Colon (tissue), 2 donors: Measurements from ENCODE around the gene CCDC188.

Source experiments
- FAIRE-seq: peaks from 2 replicates; lab custom pipeline; 2012; peaks lifted over from hg19 to GRCh38; lab: Jason Lieb, UNC
- donor health status: control.
- donor health status: control.

CCDC188 gene

DNA sequence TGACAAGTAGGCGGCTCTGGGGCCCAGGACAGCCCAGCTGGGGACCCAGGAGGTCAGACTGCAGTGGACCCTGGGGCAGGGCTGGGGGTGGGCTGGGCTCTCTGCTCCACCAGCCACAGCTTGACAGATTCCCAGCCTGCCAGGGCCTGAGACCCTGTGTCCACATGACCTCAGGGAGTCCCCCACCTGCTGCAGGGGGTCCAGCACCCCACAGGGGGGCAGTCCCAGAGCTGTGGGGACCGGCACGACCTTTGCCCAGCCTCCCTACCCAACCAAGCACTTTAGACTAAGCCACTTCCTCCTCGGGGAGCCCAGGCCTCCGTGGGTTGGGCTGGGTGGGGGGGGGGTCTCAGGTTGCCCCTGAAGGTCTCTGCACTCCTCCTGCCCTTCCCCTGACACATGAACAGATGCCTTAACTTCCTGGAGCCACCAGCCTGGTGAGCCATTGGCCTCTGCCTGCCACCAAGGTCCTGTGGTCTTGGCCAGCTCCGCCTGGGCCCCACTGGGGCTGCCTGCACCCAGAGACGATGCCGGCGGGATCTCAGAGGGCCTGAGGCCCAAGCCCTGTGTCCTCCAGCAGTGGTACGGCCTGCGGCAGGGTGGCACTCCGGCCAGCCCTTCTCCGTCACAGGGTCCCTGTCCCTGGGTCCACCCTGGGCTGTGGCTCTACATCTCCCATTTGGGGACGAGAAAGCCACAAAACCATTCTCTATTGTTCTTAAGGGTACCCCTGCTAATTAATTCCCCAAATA lies 3.4 kb downstream of the CCDC188 start:
- no peak for FAIRE-seq

DNA sequence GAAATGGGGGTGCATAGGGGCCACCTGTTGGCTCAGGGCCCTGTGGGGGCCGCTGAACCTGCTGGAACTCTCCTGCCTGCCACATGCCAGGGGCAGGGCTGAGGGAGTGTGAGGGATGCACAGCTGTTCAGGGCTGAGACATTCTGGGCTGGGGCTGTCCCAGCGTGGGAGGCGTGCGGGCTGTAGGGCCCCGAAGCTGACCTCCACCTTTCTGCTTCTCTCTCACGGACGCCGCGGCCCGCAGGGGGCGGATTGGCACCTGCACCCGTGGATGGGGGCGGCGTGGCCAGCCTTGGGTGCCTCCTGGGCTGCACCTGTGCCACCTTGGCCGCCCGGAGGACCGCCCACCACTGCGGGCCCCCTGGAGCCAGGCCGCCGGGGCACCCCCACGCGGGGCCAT lies 4.1 kb downstream of the CCDC188 start:
- FAIRE-seq = no peak

DNA sequence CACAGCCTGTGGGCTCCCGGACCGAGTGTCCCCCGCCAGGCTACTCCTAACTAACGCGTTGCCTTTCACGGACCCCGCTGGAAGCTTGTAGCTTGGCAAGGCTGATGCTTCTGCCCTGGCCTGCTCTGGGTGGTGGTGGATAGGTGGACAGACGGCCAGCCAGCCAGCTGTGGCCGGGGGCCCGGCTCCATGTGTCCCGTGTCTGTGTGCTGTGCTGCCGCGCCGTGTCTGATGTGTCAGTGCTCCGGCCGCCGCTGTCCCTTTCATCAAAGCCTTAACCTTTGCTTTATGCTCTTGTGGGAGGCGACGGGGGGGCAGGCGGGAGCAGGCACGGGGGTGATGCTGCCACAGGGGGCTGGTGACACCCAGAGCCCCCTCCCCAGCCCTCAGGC lies 5.0 kb downstream of the CCDC188 start:
- no peak for FAIRE-seq

DNA sequence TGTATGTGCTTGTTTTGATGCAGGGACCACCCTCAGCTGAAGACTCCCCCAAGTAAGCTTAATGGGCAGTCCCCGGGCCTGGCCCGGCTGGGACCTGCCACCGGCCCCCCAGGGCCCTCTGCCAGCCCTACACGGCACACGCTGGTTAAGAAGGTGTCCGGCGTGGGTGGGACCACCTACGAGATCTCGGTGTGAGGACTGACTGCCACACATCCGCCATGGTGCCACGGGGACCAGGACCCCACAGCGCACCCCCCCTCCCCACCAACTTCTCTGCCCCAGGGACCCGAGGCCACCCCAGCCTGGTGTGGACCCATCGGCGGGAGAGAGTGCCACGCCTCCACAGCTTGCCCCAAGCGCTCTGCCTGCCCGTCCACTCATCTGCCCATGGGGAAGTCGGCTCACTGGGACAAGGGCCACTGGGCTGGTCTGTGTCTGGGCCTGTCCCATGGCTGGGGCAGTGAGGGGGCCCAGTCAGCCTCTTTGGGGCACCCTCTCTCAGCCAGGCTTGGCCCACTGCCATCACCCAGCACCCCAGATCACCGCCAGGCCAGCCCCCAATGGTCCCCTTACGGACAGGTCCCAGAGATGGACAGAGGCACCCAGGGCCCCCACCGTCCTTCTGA lies 5.5 kb downstream of the CCDC188 start:
- no peak for FAIRE-seq

DNA sequence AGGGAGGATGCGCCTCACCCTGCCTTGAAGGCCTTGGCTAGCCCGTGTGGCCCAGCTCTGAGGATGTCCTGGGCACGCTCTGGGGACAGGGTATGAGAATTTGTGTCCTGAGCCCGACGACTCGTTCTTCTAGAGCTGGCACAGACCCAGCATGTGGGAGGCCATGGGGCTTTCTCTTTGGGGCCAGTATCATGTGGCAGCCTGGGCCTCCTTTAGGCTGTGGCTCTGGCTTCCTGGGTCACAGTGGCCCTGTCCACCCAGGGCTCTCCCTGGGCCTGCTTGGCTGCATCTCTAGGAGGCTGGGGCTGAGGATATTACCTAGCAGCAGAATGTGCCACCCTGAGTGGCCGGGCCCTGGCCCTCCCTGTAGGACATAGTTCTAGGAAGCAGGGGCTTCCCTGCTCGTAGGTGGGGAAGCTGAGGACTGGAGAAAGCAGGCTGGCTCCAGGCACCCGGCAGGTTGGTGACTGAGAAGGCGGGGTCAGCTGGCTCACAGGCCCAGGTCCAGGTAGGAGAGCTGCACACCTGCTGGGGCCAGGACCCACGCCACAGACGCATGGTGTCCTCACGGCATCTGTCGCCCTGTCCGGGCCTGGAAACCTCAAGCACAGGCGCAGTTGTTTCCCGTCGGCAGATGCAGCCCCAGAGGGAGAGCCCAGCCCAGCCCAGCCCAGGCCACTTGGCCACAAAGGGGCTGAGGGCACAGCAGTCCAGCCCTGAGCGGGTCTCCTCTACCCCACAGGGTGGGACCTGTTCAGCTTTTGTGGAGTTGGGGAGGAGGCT lies 6.8 kb downstream of the CCDC188 start:
- no peak for FAIRE-seq

DNA sequence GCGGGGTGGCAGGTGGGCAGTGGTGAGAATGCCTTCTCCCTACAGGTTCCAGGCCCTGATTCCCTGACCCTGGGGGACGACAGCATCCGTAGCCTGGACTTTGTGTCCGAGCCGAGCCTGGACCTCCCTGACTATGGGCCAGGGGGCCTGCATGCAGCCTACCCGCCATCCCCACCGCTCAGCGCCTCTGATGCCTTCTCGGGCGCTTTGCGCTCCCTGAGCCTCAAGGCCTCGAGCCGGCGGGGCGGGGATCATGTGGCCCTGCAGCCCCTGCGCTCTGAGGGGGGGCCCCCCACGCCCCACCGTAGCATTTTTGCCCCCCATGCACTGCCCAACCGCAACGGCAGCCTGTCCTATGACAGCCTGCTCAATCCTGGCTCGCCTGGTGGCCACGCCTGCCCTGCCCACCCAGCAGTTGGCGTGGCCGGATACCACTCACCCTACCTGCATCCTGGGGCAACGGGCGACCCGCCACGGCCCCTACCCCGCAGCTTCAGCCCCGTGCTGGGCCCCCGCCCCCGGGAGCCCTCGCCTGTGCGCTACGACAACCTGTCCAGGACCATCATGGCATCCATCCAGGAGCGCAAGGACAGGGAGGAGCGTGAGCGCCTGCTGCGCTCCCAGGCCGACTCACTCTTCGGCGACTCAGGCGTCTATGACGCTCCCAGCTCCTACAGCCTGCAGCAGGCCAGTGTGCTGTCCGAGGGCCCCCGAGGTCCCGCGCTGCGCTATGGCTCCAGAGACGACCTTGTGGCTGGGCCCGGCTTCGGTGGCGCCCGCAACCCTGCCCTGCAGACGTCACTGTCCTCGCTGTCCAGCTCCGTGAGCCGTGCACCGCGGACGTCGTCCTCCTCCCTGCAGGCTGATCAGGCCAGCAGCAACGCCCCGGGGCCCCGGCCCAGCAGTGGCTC lies 7.9 kb downstream of the CCDC188 start:
- FAIRE-seq = no peak

DNA sequence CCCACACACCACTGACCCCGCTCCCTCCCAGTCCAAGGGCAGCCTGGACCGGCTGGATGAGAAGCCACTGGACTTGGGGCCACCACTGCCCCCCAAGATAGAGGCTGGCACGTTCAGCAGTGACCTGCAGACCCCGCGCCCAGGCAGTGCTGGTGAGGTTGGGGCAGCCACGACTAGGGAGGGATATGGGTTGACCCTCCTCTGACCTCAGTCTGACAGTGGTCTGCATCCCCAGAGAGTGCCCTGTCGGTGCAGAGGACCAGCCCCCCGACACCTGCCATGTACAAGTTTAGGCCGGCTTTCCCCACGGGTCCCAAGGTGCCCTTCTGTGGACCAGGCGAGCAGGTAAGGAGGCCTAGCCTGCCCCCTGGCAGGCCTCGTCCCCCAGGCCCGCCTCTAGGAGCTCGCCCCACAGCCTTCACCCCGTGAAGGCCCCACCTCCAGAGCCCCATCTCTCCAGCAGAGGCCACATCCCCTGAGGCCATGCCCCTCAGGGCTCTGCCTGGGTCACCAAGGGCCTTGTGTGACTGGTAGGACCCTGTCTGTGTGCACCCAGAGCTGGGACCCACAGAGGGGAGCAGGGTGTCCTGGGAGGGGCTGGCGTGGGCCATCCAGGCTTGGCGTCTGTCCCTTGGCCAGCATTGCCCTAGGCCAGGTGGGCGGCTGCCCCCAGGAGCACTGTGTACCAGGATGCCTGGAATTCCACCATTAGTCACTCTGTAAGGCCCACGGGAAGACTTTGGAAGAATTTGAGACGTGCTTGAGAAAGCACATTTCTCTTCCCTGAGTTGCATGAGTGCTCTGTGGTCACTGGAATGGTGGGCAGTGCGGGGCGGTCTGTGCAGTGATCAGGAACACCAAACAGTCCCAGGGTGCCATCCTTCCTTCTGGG lies 9.4 kb downstream of the CCDC188 start:
- no peak for FAIRE-seq

DNA sequence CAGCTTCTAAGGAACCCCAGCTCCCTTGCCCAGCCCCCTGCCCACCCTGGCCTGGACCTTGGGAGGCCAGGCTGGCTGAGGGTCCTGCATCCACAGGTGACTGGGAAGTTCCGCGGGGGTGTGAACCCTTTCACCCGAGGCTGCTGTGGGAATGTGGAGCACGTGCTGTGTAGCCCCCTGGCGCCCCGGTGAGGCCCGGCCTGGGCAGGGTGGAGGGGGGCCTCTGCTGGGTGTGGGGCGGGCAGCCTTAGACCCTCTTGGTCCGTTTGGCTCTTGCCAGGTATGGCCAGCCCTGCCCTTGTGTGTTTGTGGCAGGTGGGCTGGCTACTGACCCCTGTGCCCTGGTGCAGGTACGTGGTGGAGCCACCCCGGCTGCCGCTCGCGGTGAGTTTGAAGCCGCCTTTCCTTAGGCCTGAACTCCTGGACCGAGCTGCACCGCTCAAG lies 10.3 kb downstream of the CCDC188 start:
- no peak for FAIRE-seq

DNA sequence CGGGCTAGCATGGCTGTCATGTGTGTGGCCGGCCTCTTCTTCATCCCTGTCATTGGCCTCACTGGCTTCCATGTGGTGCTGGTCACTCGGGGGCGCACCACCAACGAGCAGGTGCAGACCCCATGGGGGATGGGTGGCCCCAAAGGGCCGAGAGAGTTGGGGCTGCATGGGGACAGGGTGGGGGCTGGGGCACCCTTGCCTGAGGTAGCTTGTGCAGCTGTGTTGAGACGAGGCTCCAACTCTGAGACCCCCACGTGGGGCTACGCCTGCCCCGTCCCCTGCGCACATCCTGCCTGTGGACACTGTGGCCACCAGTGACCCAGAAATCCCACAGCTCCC lies 10.8 kb downstream of the CCDC188 start:
- no peak for FAIRE-seq

DNA sequence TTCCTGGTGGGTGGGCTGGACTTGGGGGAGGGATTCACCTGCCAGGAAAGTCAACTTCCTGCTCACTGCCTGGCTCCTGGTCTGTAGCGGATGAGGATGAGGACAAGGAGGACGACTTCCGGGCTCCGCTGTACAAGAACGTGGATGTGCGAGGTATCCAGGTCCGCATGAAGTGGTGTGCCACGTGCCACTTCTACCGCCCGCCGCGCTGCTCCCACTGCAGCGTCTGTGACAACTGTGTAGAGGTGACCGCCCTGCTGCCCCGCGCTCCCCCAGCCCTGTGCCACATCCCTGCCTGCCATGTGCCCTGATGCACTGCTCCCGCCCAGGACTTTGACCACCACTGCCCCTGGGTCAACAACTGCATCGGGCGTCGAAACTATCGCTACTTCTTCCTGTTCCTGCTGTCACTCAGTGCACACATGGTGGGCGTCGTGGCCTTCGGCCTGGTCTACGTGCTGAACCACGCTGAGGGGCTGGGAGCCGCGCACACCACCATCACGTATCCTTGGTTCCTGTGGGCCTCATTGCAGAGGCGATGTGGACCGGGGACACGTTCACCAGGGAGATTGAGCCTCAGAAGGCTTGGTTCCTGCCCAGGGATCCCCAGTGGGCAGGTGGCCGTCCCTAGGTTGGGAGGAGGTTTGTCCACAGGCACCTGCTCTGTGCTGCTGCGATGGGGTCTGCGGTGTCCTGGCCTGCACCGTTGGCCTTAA lies 11.3 kb downstream of the CCDC188 start:
- FAIRE-seq = no peak

DNA sequence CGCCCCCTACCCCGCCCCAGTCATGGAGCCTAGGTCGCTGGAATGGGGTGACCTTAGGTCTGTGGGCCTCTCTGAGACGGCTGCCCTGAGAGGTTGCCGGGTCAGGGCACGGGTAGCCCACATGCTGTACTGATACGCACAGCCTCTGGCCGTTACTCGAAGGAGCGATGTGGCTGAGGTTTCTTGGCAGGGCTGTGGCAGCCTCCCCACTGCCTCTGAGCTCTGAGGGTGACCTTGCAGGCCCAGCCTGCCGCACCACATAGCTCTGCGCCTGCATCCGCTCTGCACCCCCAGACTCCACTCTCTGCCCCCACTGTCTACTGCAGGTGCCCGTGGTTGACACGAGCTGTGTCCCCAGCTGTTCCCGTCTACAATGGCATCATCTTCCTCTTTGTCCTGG lies 12.0 kb downstream of the CCDC188 start:
- no peak for FAIRE-seq

DNA sequence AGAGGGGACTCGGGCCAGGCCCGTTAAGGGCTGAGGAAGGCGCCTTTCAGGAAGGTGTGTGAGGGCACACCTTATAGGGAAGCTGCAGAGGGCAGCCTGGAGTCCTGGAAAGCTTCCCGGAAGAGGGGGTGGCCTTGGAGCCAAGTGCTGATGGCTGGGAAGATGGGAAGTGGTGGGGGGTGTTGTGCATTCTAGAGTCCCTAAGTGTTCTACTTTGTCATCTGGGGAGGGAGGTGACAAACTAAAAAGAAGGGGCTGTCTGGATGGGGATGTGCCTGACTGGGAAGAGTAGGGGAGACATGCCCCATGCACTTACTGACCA lies 12.5 kb downstream of the CCDC188 start:
- FAIRE-seq = no peak

DNA sequence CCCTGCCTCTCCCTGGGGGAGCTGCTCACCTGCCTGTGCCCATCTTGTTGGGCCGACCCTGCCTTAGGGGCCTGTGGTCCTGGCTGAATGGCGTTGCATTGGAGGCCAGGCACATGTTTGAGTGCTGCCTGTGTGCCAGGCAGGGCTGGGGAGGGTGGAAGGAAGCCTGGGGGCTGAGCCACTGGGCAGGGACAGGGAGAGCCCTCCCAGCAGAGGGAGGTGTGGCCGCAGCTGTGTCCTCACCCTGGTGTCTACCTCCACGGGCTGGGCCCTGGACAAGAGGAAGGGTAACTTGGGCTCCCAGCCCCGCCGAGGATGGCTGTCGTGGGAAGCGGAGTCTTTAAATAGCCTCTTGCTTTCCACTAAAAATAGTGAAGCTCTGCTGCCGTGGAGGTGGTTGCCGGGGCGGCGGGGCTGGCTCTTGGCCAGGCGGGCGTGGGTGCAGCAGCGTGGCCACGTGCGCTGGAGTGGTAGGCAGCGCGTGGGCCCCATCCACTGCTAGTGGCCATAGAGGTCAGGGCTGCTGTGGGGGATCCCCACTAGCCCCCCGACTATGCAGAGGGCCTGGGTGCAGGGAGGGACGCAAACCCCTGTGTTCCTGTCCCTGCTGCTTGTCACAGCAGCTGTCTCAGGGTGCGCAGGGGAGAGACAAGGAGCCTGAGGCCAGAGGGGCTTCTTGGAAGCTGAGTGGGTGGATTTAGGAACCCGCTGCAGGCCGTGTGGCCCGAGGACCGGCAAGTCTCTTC lies 13.0 kb downstream of the CCDC188 start:
- no peak for FAIRE-seq

DNA sequence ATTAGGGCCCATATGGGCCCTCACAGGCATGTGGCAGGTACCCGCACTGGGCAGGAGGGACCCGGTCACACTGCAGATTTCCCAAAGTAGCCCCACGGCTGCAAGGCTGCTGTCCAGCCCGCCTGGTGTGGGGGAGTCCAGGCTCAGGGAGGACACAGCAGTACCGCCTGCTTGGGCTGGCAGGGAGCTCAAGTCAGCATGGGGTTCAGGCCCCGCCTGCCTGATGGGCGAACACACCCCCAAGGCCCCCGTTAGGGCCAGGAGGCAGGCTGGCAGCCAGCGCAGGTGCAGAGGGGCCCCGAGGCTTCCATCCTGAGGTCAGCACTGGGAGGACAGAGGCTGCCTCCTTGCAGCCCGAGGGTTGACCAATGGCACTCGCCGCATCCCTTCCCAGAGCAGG lies 13.7 kb downstream of the CCDC188 start:
- no peak for FAIRE-seq

DNA sequence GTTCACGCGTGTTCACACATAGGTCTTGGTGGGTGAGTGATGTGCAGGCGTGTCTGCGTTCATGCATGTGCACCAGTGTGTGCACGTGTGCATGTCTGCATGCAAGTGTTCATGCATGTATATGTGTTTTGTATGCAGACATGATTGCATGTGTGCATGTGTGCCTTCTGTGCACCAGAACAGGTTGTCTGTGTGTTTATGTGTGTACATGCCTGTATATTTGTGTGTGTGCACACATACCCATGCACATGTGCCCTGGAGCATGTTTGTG lies 14.3 kb downstream of the CCDC188 start:
- no peak for FAIRE-seq

DNA sequence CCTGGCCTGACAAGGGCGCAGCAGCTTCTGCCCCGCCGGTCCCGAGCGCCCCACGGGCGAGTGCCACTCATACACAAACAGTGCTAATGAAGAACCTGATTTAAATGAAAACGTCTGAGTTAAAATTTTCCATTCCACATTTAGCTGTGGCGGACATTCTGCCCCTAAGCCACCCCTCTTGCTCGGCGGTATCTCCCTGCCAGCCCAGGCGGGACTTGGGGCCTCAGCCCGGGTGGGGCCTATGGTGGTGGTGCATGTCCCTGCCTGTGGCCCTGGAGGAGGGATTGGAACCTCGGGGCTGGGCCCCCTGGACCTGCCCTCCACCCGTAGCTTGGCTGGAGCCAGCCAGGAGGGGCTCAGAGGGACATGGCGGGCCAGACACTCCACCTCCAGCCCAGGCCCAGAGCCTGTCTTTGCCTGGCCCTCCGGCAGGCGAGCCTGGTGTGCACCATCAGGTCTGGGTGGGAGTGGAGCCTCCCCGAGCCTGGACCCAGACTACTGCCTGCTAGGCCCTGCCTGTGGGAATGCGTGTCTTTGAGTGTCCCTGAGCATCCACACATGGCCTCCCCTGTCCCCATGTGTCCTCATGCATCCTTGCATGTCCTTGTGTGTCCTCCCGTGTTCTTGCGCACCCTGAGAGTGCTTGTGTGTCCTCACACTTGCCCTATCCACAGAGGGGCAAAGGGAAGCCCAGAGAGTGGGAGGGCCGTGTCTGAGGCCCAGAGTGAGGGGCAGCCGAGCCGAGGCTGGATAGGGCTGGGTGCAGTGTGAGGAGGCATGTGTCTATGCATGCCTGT lies 14.9 kb downstream of the CCDC188 start:
- FAIRE-seq = no peak

DNA sequence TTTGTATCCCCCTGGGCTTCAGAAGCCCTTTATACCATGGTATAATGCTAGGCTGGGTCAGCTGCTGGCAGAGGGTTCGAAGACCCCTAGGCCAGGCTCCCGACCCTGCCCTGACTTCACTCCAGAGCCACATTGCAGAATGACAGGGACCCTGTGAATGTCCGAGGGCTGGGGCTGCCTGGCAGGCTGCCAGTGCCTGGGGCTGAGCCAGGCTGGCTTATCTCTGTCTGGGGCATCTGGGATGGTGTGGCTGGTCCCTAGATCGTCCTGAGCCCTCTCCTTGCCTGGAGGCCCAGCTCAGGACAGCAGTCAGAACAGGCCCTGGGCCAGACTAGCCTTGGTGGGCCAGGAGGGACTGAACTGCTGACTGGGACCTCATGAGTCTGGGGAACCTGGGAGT lies 15.6 kb downstream of the CCDC188 start:
- FAIRE-seq = no peak

DNA sequence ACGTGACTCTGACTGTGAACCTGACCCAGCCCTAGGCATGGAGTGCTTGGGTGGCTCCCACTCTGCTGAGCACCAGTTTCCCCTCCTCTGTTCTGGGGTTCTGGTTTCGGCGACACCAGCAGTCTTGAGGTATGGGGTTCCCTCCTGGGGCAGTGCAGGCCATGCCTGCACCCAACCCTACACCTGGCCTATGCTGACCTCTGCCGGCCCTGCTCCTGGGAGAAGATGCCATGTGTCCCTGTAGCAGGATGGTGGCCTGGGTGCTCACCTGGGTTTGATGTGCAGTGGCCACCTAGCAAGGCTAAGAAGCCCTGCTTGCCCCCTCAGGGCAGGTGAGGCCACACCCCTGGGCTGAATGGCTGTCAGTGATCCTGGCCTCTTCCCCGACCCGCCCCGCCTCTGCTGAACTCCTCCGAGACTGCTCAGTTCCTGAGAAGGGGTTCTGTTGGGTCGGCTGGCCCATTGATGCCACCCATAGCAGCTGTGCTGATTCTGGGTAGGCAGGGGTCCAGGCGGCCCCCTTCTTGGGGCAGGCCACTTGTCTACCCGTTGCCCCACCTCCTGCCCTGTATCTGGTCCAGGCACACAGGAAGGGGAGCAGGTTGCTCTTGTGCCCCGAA lies 16.8 kb downstream of the CCDC188 start:
- FAIRE-seq = no peak

DNA sequence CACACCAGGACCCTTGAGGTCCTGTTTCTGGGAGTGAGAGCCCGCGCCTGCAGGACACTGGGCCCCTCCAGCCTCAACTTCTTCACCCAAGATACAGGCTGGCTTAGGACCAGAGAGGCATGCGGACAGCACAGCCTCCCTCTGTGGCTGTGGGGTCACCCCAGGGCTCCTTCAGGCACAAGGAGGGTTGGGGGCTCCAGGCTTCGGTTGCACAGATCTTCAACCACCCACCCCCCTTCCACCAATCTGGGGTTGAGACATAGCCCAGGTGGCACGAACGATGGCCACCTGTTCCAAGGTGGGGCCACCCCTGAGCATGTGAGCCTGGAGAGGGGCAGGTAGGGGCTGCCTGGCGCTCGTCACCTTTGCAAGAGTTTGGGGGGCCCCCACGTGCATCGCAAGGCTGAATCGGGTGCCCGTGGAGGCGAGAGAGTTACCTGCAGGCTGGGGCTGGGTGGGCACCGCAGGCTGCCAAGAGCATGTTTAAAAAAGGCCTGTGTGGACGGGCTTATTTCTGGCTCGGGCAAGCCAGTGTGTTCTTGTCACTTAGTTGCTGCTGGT lies 18.1 kb downstream of the CCDC188 start:
- FAIRE-seq = no peak
